H1 (cell line): ENCODE data around the gene NOTUM. TPM values are rescaled to one million over a fixed set of nuclear protein-coding genes. Genes with fewer than 3 reads are reported as not detected.
"Not testable (repeated sequence)": the region's sequence is repeated elsewhere in the genome, so short reads cannot be mapped to it uniquely, and the experiment has no call there.

Experiments used
- CTCF ChIA-PET: fragments of 300-600 bp; sonication (Branson Sonifier 250); formaldehyde crosslinking; loops from one replicate; lab custom pipeline; 2021; ENCODE audit not compliant: partially characterized antibody; lab: Charles Lee
- POLR2A ChIA-PET: fragments of 300-600 bp; sonication (Branson Sonifier 250); formaldehyde crosslinking; loops from one replicate; lab custom pipeline; 2021; ENCODE audit warnings: inconsistent platforms; ENCODE audit not compliant: partially characterized antibody; lab: Charles Lee
- DNase-seq, 2 experiments: peaks; one replicate each; pipeline versions ENCODE4 v3.0.0 to v3.0.0-alpha.2; 2010 to 2022; ENCODE audit warnings: low spot score in 2 of 2, low read depth in 1 of 2, mixed read lengths in 1 of 2
- FAIRE-seq: peaks from 2 replicates; lab custom pipeline; 2011; peaks lifted over from hg19 to GRCh38; lab: Jason Lieb, UNC
- H2AFZ ChIP-seq: 2 replicates; pipeline ENCODE4 v1.8.1; 2012; ENCODE audit warnings: low read length, inconsistent platforms
- H2AK5ac ChIP-seq: 2 replicates; pipeline ENCODE4 v1.6.1; 2013; ENCODE audit warnings: low read depth, low read length
- H2BK120ac ChIP-seq: replicated peaks from 2 replicates; pipeline ENCODE3; 2013; ENCODE audit warnings: low read depth, low read length, inconsistent platforms
- H2BK12ac ChIP-seq: 2 replicates; pipeline ENCODE4 v1.6.1; 2013; ENCODE audit warnings: low read depth, low read length
- H2BK15ac ChIP-seq: 2 replicates; pipeline ENCODE4 v1.6.1; 2013; ENCODE audit warnings: low read length
- H2BK20ac ChIP-seq: 2 replicates; pipeline ENCODE4 v1.6.1; 2013; ENCODE audit warnings: low read length
- H2BK5ac ChIP-seq: 2 replicates; pipeline ENCODE4 v1.6.1; 2013; ENCODE audit warnings: low read depth, low read length
- H3K14ac ChIP-seq: 2 replicates; pipeline ENCODE4 v1.6.1; 2013; ENCODE audit warnings: inconsistent platforms; ENCODE audit not compliant: insufficient read length
- H3K18ac ChIP-seq: 2 replicates; pipeline ENCODE4 v1.6.1; 2013; ENCODE audit warnings: low read length; ENCODE audit errors: extremely low read depth
- H3K23ac ChIP-seq: 2 replicates; pipeline ENCODE4 v1.6.1; 2013; ENCODE audit warnings: inconsistent platforms; ENCODE audit not compliant: insufficient read length
- H3K23me2 ChIP-seq: 2 replicates; pipeline ENCODE4 v1.6.1; 2013; ENCODE audit warnings: low read depth, low read length
- H3K27ac ChIP-seq: 2 replicates; pipeline ENCODE4 v1.6.1; 2011; ENCODE audit warnings: low read depth, low read length, inconsistent platforms
- H3K27me3 ChIP-seq, 4 experiments: replicated peaks in 1 of 4; 1 replicate in 1 of 4; 2 replicates in 3 of 4; pipeline versions ENCODE4 v1.6.1 to v1.8.1; 2011 to 2013; ENCODE audit warnings: low read length in 3 of 4, mild to moderate bottlenecking in 3 of 4, inconsistent platforms in 2 of 4, mixed read lengths in 2 of 4, moderate library complexity in 1 of 4; ENCODE audit not compliant: control insufficient read depth in 3 of 4, insufficient read depth in 3 of 4; ENCODE audit errors: extremely low read depth in 1 of 4
- H3K36me3 ChIP-seq, 4 experiments: 2 replicates each; pipeline versions ENCODE4 v1.6.1 to v1.8.1; 2011 to 2013; ENCODE audit warnings: mild to moderate bottlenecking in 4 of 4, low read length in 3 of 4, moderate library complexity in 2 of 4, control low read depth in 1 of 4, inconsistent platforms in 1 of 4; ENCODE audit not compliant: insufficient read depth in 4 of 4, control insufficient read depth in 2 of 4
- H3K4ac ChIP-seq: replicated peaks from 2 replicates; pipeline ENCODE3; 2013; ENCODE audit warnings: low read length, low read depth, mixed read lengths, inconsistent platforms; ENCODE audit not compliant: insufficient read length
- H3K4me1 ChIP-seq, 4 experiments: replicated peaks in 1 of 4; 1 replicate in 1 of 4; 2 replicates in 3 of 4; pipeline versions ENCODE4 v1.6.1 to v1.8.1; 2011 to 2013; ENCODE audit warnings: low read length in 3 of 4, inconsistent platforms in 2 of 4, mixed read lengths in 1 of 4; ENCODE audit not compliant: insufficient read depth in 4 of 4, control insufficient read depth in 3 of 4
- H3K4me2 ChIP-seq, 2 experiments: 2 replicates each; pipeline versions ENCODE4 v1.6.1 to v1.8.1; 2011 to 2013; ENCODE audit warnings: low read depth in 2 of 2, low read length in 2 of 2, control low read depth in 1 of 2, inconsistent platforms in 1 of 2, mild to moderate bottlenecking in 1 of 2; ENCODE audit not compliant: insufficient read depth in 1 of 2
- H3K4me3 ChIP-seq, 4 experiments: fragments of 200-600, 300-600 bp in 1 of 4; sonication (generic), shearing (Covaris generic), sonication (Bioruptor Twin) in 1 of 4; 2 replicates each; pipeline versions ENCODE4 v1.5.1 to v1.8.1; 2011 to 2016; ENCODE audit warnings: low read length in 4 of 4, low read depth in 3 of 4, control low read depth in 2 of 4, inconsistent platforms in 2 of 4, mild to moderate bottlenecking in 2 of 4, mixed read lengths in 1 of 4, moderate library complexity in 1 of 4; ENCODE audit not compliant: insufficient read depth in 2 of 4; ENCODE audit errors: extremely low read depth in 1 of 4
- H3K56ac ChIP-seq: replicated peaks from 2 replicates; pipeline ENCODE3; 2013; ENCODE audit warnings: low read depth, mild to moderate bottlenecking, mixed read lengths, low read length, inconsistent platforms; ENCODE audit not compliant: insufficient read length
- H3K79me1 ChIP-seq: 2 replicates; pipeline ENCODE4 v1.6.1; 2013; ENCODE audit warnings: low read depth, low read length, control low read depth
- H3K79me2 ChIP-seq, 2 experiments: 2 replicates each; pipeline versions ENCODE4 v1.6.1 to v1.8.1; 2012 to 2013; ENCODE audit warnings: low read length in 2 of 2, mild to moderate bottlenecking in 2 of 2, inconsistent platforms in 1 of 2; ENCODE audit not compliant: insufficient read depth in 2 of 2, control insufficient read depth in 1 of 2
- H3K9ac ChIP-seq, 4 experiments: replicated peaks in 1 of 4; 1 replicate in 1 of 4; 2 replicates in 3 of 4; pipeline versions ENCODE4 v1.6.1 to v1.8.1; 2011 to 2013; ENCODE audit warnings: low read depth in 3 of 4, low read length in 3 of 4, control low read depth in 2 of 4, mild to moderate bottlenecking in 2 of 4, moderate library complexity in 2 of 4, inconsistent platforms in 1 of 4; ENCODE audit errors: extremely low read depth in 1 of 4
- H3K9me3 ChIP-seq, 2 experiments: 2 replicates each; pipeline versions ENCODE4 v1.6.1 to v1.8.1; 2012 to 2013; ENCODE audit warnings: mild to moderate bottlenecking in 2 of 2, moderate library complexity in 2 of 2, control low read depth in 1 of 2, inconsistent platforms in 1 of 2, low read depth in 1 of 2, low read length in 1 of 2, mixed read lengths in 1 of 2; ENCODE audit not compliant: insufficient read depth in 2 of 2
- H4K20me1 ChIP-seq, 2 experiments: replicated peaks in 1 of 2; 2 replicates each; pipeline versions ENCODE3 to v1.8.1; 2011 to 2013; ENCODE audit warnings: inconsistent platforms in 2 of 2, low read length in 2 of 2, mild to moderate bottlenecking in 1 of 2; ENCODE audit not compliant: insufficient read depth in 2 of 2, control insufficient read depth in 1 of 2
- H4K5ac ChIP-seq: 2 replicates; pipeline ENCODE4 v1.6.1; 2013; ENCODE audit warnings: low read length, low read depth, mixed read lengths, inconsistent platforms; ENCODE audit not compliant: insufficient read length
- H4K8ac ChIP-seq: 2 replicates; pipeline ENCODE4 v1.8.0; 2013; ENCODE audit warnings: mild to moderate bottlenecking, moderate library complexity, low read length, inconsistent platforms; ENCODE audit not compliant: insufficient read depth; ENCODE audit errors: extremely low read depth
- H4K91ac ChIP-seq: replicated peaks from 2 replicates; pipeline ENCODE3; 2013; ENCODE audit warnings: low read length, mixed read lengths, inconsistent platforms; ENCODE audit not compliant: insufficient read length
- RAD21 ChIP-seq, 2 experiments: IDR thresholded peaks in 1 of 2; conservative IDR thresholded peaks in 1 of 2; 2 replicates each; pipeline ENCODE4 v1.6.1; 2011; ENCODE audit warnings: low read depth in 2 of 2, low read length in 2 of 2, improper control_type of control experiment in 1 of 2, inconsistent platforms in 1 of 2, mild to moderate bottlenecking in 1 of 2, moderate library complexity in 1 of 2
- WGBS, 2 experiments: shearing (Covaris generic) in 1 of 2; methylation state at CpG; one replicate each; pipeline versions ENCODE4 v1.1.6 to v1.1.7; 2013 to 2015; ENCODE audit warnings: low lambda C conversion rate in 2 of 2, mixed read lengths in 2 of 2, inconsistent platforms in 1 of 2, low coverage in 1 of 2, missing lambda C conversion rate in 1 of 2; ENCODE audit not compliant: insufficient replicate concordance in 2 of 2, insufficient coverage in 1 of 2, insufficient read length in 1 of 2; ENCODE audit errors: extremely low coverage in 1 of 2, missing lambda C conversion rate in 1 of 2; 5-methylcytosine and 5-hydroxymethylcytosine counted together
- polyA plus RNA-seq, 7 experiments: library from polyadenylated mRNA; depleted of rRNA in 3 of 7; stranded (reverse) in 5 of 7; unstranded in 2 of 7; fragments of >200 nt in 5 of 7; fragments of 200-250 nt in 2 of 7; gene quantifications; 1 replicate in 5 of 7; 2 replicates in 1 of 7; 4 replicates in 1 of 7; pipeline versions ENCODE4 v1.2.1 to v1.2.3, GENCODE V29; 2011 to 2013; ENCODE audit warnings: missing spikeins in 2 of 7, mixed read lengths in 2 of 7
- total RNA-seq: library from RNA; stranded (reverse); fragmentation: NEBNext Ultra II Directional; extraction: Animal tissue kit (Norgen Biotek cat#: 25700); gene quantifications from 2 replicates; pipeline ENCODE4 v1.2.1, GENCODE V29; 2021

Gene NOTUM
- total and polyA plus RNA-seq, 2 of the 8 experiments (the other 6 are each of a cell fraction or from before 2014, with no cell fraction given) = 0.45 to 0.76 TPM

DNA sequence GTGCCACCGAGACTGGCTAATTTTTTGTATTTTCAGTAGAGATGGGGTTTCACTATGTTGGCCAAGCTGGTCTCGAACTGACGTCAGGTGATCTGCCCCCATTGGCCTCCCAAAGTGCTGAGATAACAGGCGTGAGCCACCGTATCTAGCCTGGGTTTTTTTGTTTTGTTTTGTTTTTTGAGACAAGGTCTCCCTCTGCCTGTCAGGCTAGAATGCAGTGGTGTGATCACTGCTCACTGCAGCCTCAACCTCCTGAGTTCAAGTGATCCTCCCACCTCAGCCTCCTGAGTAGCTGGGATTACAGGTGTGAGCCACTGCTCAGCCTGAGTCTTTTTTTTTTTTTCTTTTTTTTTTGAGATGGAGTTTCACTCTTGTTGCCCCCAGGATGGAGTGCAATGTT, 7.5 kb downstream of the NOTUM start:
- not testable (repeated sequence) for H2BK120ac ChIP-seq, H2AK5ac ChIP-seq, H4K91ac ChIP-seq, H3K9ac ChIP-seq, H3K56ac ChIP-seq, H3K23me2 ChIP-seq, H3K4ac ChIP-seq, H4K20me1 ChIP-seq, H3K36me3 ChIP-seq, H3K9me3 ChIP-seq, DNase-seq, H2BK20ac ChIP-seq, H3K4me1 ChIP-seq, H3K4me3 ChIP-seq, H2BK5ac ChIP-seq, H4K8ac ChIP-seq, H3K27ac ChIP-seq, FAIRE-seq, H3K79me2 ChIP-seq, H2BK12ac ChIP-seq, H4K5ac ChIP-seq, H2AFZ ChIP-seq, H3K23ac ChIP-seq, H3K4me2 ChIP-seq, H2BK15ac ChIP-seq, H3K79me1 ChIP-seq, H3K14ac ChIP-seq, H3K18ac ChIP-seq
- peaks cover 8 to 30% (median 9%) of the 10 kb centered on the region in 4 experiments for H3K27me3 ChIP-seq
- WGBS, 2 experiments = 73% methylated on average over 5 of the region's 5 CpGs; no CpG with 5 or more reads in 1 of the 2 experiments
- ChIA-PET CTCF (interaction anchor here (1.0 to 2.0 kb wide), 4 partner anchors 20 to 218 kb away, joined by 3 to 8 read pairs (median 4); no protein-coding TSS in a partner anchor), POLR2A (interaction anchor here (0.5 to 2.8 kb wide), 6 partner anchors 16 to 300 kb away, joined by 5 to 10 read pairs (median 6); partner anchors contain the start of genes ASPSCR1, MAFG and PYCR1)
- peak in 1 of 2 experiments; percentile 21; a peak in 1 of 4 replicates for TF ChIP-seq RAD21 (IDR thresholded peaks at IDR 0.05 in 1 of 2, conservative IDR thresholded peaks at IDR 0.05 in 1 of 2; ENCODE audit: low read depth in 2 of 2, low read length in 2 of 2)
